Activated T-cell treated with anti-CD3 and anti-CD28 coated beads for 48 hours (primary cell): ENCODE results near the gene B4GALT4.
A peak's percentile ranks its signal among the peaks of the same experiment; 100 is the strongest.
"Not testable (repeated sequence)": the region's sequence is repeated elsewhere in the genome, so short reads cannot be mapped to it uniquely, and the experiment has no call there.

Experiments used
- DNase-seq: peaks from one replicate; pipeline ENCODE4 v3.0.0-alpha.2; 2020; ENCODE audit warnings: low read depth

The B4GALT4 gene

GRCh38 chr3:119240591-119241434 lies at the start of gene B4GALT4:
Gene B4GALT4 (minus strand): TSS chr3:119240878. CDS start chr3:119230099, 10,779 bp downstream.
- DNase-seq, result peak; percentile 77

- DNase-seq, result no peak
These were observed 48.7 kb upstream of the B4GALT4 start for GRCh38 chr3:119289404-119289770.

- DNase-seq, result no peak
These were observed 48.2 kb upstream of the B4GALT4 start for GRCh38 chr3:119288669-119289403.

- DNase-seq, result no peak
These were observed 39.0 kb upstream of the B4GALT4 start for GRCh38 chr3:119279584-119280243.

- no peak for DNase-seq
These were observed 38.5 kb upstream of the B4GALT4 start for GRCh38 chr3:119279101-119279554.

GRCh38 chr3:119276680-119277079 lies 36.0 kb upstream of the B4GALT4 start:
- no peak for DNase-seq

- not testable (repeated sequence) for DNase-seq
These were observed 29.5 kb upstream of the B4GALT4 start for GRCh38 chr3:119270212-119270611.

GRCh38 chr3:119261055-119261454 lies 20.4 kb upstream of the B4GALT4 start:
- no peak for DNase-seq

GRCh38 chr3:119259821-119260220 lies 19.1 kb upstream of the B4GALT4 start:
- no peak for DNase-seq

GRCh38 chr3:119258915-119259314 lies 18.2 kb upstream of the B4GALT4 start:
- DNase-seq, result no peak

- DNase-seq, result no peak
These were observed 17.2 kb upstream of the B4GALT4 start for GRCh38 chr3:119257654-119258410.

GRCh38 chr3:119257111-119257510 lies 16.4 kb upstream of the B4GALT4 start:
- DNase-seq, result no peak

GRCh38 chr3:119255214-119255613 lies 14.5 kb upstream of the B4GALT4 start:
- no peak for DNase-seq

GRCh38 chr3:119245778-119246177 lies 5.1 kb upstream of the B4GALT4 start:
- DNase-seq, result no peak

GRCh38 chr3:119243712-119244111 lies 3.0 kb upstream of the B4GALT4 start:
- DNase-seq, result no peak

- DNase-seq, result not testable (repeated sequence)
These were observed 2.4 kb upstream of the B4GALT4 start for GRCh38 chr3:119243058-119243529.

GRCh38 chr3:119242387-119243057 lies 1.8 kb upstream of the B4GALT4 start:
- not testable (repeated sequence) for DNase-seq

- DNase-seq, result no peak
These were observed 532 bp downstream of the B4GALT4 start for GRCh38 chr3:119240101-119240590.

- no peak for DNase-seq
These were observed 1.4 kb downstream of the B4GALT4 start for GRCh38 chr3:119239206-119239820.

GRCh38 chr3:119238363-119238762 lies 2.3 kb downstream of the B4GALT4 start:
- no peak for DNase-seq
